HepG2 (cell line): Measurements from ENCODE around the gene MAT2A. TPM values are rescaled to one million over a fixed set of nuclear protein-coding genes. Genes with fewer than 3 reads are reported as not detected.
"Not testable (repeated sequence)": the region's sequence is repeated elsewhere in the genome, so short reads cannot be mapped to it uniquely, and the experiment has no call there.

Source experiments
- ATAC-seq: fragments of 200-7000 bp; cut with Tn5 transposase; 3 replicates; pipeline ENCODE4 v1.9.1; 2020; ENCODE audit warnings: mild to moderate bottlenecking, moderate library complexity
- BruUV-seq: library from RNA; stranded (reverse); fragments of 400-500 nt; replicated peaks from 2 replicates; lab custom pipeline; 2021; lab: Mats Ljungman, UMichigan
- CTCF ChIA-PET: fragments of 300-600 bp; formaldehyde crosslinking; extraction: SDS; loops from one replicate; lab custom pipeline; 2021; ENCODE audit warnings: low total read pairs, inconsistent platforms, low intra/inter-chr PET ratio; lab: Yijun Ruan, JAX
- POLR2A ChIA-PET: fragments of 350-600 bp; sonication (Branson Sonifier 250); formaldehyde crosslinking; loops from one replicate; lab custom pipeline; 2020; ENCODE audit warnings: antibody characterized with exemption, inconsistent platforms; lab: Yijun Ruan, JAX
- DNase-seq: peaks from one replicate; pipeline ENCODE4 v3.0.0-alpha.2; 2015; ENCODE audit warnings: low spot score
- FAIRE-seq: peaks from 3 replicates; lab custom pipeline; 2011; peaks lifted over from hg19 to GRCh38; lab: Jason Lieb, UNC
- H2AFZ ChIP-seq: one replicate; pipeline ENCODE4 v1.6.1; 2011; ENCODE audit warnings: low read length, inconsistent platforms
- H3K27ac ChIP-seq: fragments of 300-600 bp; 3 replicates; pipeline ENCODE4 v1.8.0; 2011; ENCODE audit warnings: mixed run types, mild to moderate bottlenecking, mixed read lengths, low read length, inconsistent platforms; ENCODE audit not compliant: insufficient read depth; ENCODE audit errors: extremely low read length
- H3K27me3 ChIP-seq, 2 experiments: fragments of 200-600 bp in 1 of 2; 2 replicates in 1 of 2; 3 replicates in 1 of 2; pipeline versions ENCODE4 v1.6.0 to v1.8.0; 2011; ENCODE audit warnings: low read length in 2 of 2, mild to moderate bottlenecking in 2 of 2, moderate library complexity in 2 of 2, inconsistent platforms in 1 of 2; ENCODE audit not compliant: insufficient read depth in 2 of 2, control insufficient read depth in 1 of 2
- H3K36me3 ChIP-seq, 2 experiments: fragments of 200-600 bp in 1 of 2; replicated peaks in 1 of 2; 2 replicates in 1 of 2; 3 replicates in 1 of 2; pipeline versions ENCODE4 v1.5.1 to v1.8.0; 2011; ENCODE audit warnings: low read length in 2 of 2, inconsistent platforms in 1 of 2; ENCODE audit not compliant: insufficient read depth in 2 of 2, control insufficient read depth in 1 of 2
- H3K4me1 ChIP-seq: 2 replicates; pipeline ENCODE4 v1.5.1; 2012; ENCODE audit warnings: low read length, inconsistent platforms; ENCODE audit not compliant: insufficient read depth
- H3K4me2 ChIP-seq: 2 replicates; pipeline ENCODE4 v1.6.0; 2011; ENCODE audit warnings: low read depth, low read length, inconsistent platforms
- H3K4me3 ChIP-seq, 3 experiments: fragments of 200-600 bp in 1 of 3; sonication (generic), shearing (Covaris generic) in 1 of 3; replicated peaks in 1 of 3; 2 replicates each; pipeline ENCODE4 v1.5.1; 2011 to 2016; ENCODE audit warnings: low read length in 3 of 3, inconsistent platforms in 2 of 3, low read depth in 2 of 3, mild to moderate bottlenecking in 2 of 3, control low read depth in 1 of 3, mixed read lengths in 1 of 3; ENCODE audit not compliant: insufficient read depth in 1 of 3
- H3K79me2 ChIP-seq: one replicate; pipeline ENCODE4 v1.6.1; 2011; ENCODE audit warnings: low read length, inconsistent platforms; ENCODE audit not compliant: insufficient read depth
- H3K9ac ChIP-seq: 2 replicates; pipeline ENCODE4 v1.6.0; 2011; ENCODE audit warnings: mild to moderate bottlenecking, low read depth, low read length, inconsistent platforms; ENCODE audit not compliant: insufficient read depth
- H3K9me3 ChIP-seq: 2 replicates; pipeline ENCODE4 v1.5.1; 2012; ENCODE audit warnings: mild to moderate bottlenecking, low read length
- H4K20me1 ChIP-seq: 2 replicates; pipeline ENCODE4 v1.6.0; 2011; ENCODE audit warnings: inconsistent platforms, mild to moderate bottlenecking, low read length, moderate library complexity; ENCODE audit not compliant: insufficient read depth
- FOSL2 ChIP-seq: sonication (generic); formaldehyde crosslinking; IDR thresholded peaks from 2 replicates; pipeline ENCODE4 v1.4.0; 2020; ENCODE audit warnings: missing genetic modification reagents
- RARA ChIP-seq: IDR thresholded peaks from 2 replicates; pipeline ENCODE4 v1.6.1; 2016; ENCODE audit warnings: missing genetic modification reagents, missing compliant biosample characterization
- SAP130 ChIP-seq: IDR thresholded peaks from 2 replicates; pipeline ENCODE4 v1.6.1; 2016; ENCODE audit warnings: low read depth
- SOX5 ChIP-seq: IDR thresholded peaks from 2 replicates; pipeline ENCODE4 v1.6.1; 2016; ENCODE audit warnings: borderline replicate concordance
- TBX3 ChIP-seq: fragments of 450-650 bp; IDR thresholded peaks from 2 replicates; pipeline ENCODE4 v1.6.1; 2017; ENCODE audit warnings: antibody characterized with exemption, mild to moderate bottlenecking, inconsistent platforms, borderline replicate concordance
- TEAD3 ChIP-seq: optimal IDR thresholded peaks from 2 replicates; pipeline ENCODE3; 2016; ENCODE audit warnings: borderline replicate concordance
- ZBTB38 ChIP-seq: sonication (generic); formaldehyde crosslinking; IDR thresholded peaks from 2 replicates; pipeline ENCODE4 v1.5.1; 2020; ENCODE audit warnings: mild to moderate bottlenecking, missing genetic modification reagents
- WGBS: methylation state at CpG from one replicate; pipeline ENCODE4 v1.1.6; 2017; ENCODE audit warnings: low lambda C conversion rate; 5-methylcytosine and 5-hydroxymethylcytosine counted together
- in situ Hi-C: cut with HindIII; loops from 2 replicates; pipeline ENCODE4 v1.10.0; 2017; ENCODE audit warnings: low pct_unique_long_range_greater_than_20kb; ENCODE audit not compliant: extremely low pct_ligation_motif_present
- intact Hi-C: fragments of 100-400 bp; cut with micrococcal nuclease; formaldehyde crosslinking; loops from one replicate; pipeline ENCODE4 v1.10.0; 2022; ENCODE audit not compliant: unreplicated experiment
- polyA plus RNA-seq, 8 experiments: library from polyadenylated mRNA; depleted of rRNA in 3 of 8; stranded (reverse) in 7 of 8; unstranded in 1 of 8; fragments of >200 nt; fragmentation: Illumina TruSeq in 4 of 8; extraction: Trizol in 4 of 8; gene quantifications; 2 replicates each; pipeline versions ENCODE4 v1.2.1 to v1.2.3, GENCODE V29; 2011 to 2016; ENCODE audit warnings: low read depth in 4 of 8, missing spikeins in 1 of 8, mixed read lengths in 1 of 8; ENCODE audit not compliant: insufficient read depth in 1 of 8
- total RNA-seq, 5 experiments: library from RNA; depleted of rRNA; stranded (reverse); fragments of >200 nt; fragmentation: Illumina TruSeq; extraction: Trizol; gene quantifications; 2 replicates each; pipeline ENCODE4 v1.2.3, GENCODE V29; 2016; ENCODE audit warnings: low read depth in 1 of 5
- TF ChIP-seq, protein P1 (sequence below): sonication (generic); formaldehyde crosslinking; IDR thresholded peaks from 2 replicates; pipeline ENCODE4 v1.4.0; 2020; ENCODE audit warnings: missing genetic modification reagents
- TF ChIP-seq, protein P2 (sequence below): sonication (generic); formaldehyde crosslinking; IDR thresholded peaks from 2 replicates; pipeline ENCODE4 v1.5.0; 2020; ENCODE audit warnings: missing genetic modification reagents
- TF ChIP-seq, protein P3 (sequence below): IDR thresholded peaks from 2 replicates; pipeline ENCODE4 v1.4.0; 2020; ENCODE audit warnings: mild to moderate bottlenecking, missing genetic modification reagents
- TF ChIP-seq, protein P4 (sequence below): sonication (generic); formaldehyde crosslinking; IDR thresholded peaks from 2 replicates; pipeline ENCODE4 v1.8.0; 2022; ENCODE audit warnings: missing genetic modification reagents, mild to moderate bottlenecking, moderate library complexity, borderline replicate concordance

Gene MAT2A
- total and polyA plus RNA-seq, 2 of the 13 experiments (the other 11 are each of a cell fraction or from before 2014, with no cell fraction given): 155 to 331 TPM

DNA sequence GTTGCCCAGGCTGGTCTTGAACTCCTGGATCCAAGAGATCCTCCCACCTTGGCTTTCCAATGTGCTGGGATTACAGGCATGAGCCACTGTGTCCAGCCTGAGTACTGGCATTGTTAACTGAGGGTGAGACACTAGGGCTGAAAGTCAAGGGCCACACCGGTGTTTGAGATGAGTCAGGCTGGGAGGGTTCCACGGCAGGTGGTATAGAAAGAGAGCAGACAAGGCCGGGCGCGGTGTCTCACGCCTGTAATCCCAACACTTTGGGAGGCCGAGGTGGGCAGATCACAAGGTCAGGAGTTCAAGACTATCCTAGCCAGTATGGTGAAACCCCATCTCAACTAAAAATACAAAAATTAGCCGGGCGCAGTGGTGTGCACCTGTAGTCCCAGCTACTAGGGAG, 53.3 kb downstream of the MAT2A start:
- TF ChIP-seq ZBTB38 (CRISPR knock-in tag) (peak; percentile 46; the same call in 1 of the 2 replicates), RARA (CRISPR knock-in tag) (peak; percentile 56), SAP130 (CRISPR knock-in tag) (0 out of 2 replicates have a peak, but pooled peaks have one; percentile 22), SOX5 (CRISPR knock-in tag) (peak; percentile 13; the same call in 1 of the 2 replicates), TEAD3 (CRISPR knock-in tag) (peak; percentile 13), TBX3 (0 out of 2 replicates have a peak, but pooled peaks have one; percentile 15), FOSL2 (CRISPR knock-in tag) (peak; percentile 75)
- TF ChIP-seq, protein P1, sequence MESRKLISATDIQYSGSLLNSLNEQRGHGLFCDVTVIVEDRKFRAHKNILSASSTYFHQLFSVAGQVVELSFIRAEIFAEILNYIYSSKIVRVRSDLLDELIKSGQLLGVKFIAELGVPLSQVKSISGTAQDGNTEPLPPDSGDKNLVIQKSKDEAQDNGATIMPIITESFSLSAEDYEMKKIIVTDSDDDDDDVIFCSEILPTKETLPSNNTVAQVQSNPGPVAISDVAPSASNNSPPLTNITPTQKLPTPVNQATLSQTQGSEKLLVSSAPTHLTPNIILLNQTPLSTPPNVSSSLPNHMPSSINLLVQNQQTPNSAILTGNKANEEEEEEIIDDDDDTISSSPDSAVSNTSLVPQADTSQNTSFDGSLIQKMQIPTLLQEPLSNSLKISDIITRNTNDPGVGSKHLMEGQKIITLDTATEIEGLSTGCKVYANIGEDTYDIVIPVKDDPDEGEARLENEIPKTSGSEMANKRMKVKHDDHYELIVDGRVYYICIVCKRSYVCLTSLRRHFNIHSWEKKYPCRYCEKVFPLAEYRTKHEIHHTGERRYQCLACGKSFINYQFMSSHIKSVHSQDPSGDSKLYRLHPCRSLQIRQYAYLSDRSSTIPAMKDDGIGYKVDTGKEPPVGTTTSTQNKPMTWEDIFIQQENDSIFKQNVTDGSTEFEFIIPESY (CRISPR knock-in tag): peak; percentile 93
- TF ChIP-seq, protein P2, sequence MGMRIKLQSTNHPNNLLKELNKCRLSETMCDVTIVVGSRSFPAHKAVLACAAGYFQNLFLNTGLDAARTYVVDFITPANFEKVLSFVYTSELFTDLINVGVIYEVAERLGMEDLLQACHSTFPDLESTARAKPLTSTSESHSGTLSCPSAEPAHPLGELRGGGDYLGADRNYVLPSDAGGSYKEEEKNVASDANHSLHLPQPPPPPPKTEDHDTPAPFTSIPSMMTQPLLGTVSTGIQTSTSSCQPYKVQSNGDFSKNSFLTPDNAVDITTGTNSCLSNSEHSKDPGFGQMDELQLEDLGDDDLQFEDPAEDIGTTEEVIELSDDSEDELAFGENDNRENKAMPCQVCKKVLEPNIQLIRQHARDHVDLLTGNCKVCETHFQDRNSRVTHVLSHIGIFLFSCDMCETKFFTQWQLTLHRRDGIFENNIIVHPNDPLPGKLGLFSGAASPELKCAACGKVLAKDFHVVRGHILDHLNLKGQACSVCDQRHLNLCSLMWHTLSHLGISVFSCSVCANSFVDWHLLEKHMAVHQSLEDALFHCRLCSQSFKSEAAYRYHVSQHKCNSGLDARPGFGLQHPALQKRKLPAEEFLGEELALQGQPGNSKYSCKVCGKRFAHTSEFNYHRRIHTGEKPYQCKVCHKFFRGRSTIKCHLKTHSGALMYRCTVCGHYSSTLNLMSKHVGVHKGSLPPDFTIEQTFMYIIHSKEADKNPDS (CRISPR knock-in tag): 0 out of 2 replicates have a peak, but pooled peaks have one; percentile 7
- TF ChIP-seq, protein P3, sequence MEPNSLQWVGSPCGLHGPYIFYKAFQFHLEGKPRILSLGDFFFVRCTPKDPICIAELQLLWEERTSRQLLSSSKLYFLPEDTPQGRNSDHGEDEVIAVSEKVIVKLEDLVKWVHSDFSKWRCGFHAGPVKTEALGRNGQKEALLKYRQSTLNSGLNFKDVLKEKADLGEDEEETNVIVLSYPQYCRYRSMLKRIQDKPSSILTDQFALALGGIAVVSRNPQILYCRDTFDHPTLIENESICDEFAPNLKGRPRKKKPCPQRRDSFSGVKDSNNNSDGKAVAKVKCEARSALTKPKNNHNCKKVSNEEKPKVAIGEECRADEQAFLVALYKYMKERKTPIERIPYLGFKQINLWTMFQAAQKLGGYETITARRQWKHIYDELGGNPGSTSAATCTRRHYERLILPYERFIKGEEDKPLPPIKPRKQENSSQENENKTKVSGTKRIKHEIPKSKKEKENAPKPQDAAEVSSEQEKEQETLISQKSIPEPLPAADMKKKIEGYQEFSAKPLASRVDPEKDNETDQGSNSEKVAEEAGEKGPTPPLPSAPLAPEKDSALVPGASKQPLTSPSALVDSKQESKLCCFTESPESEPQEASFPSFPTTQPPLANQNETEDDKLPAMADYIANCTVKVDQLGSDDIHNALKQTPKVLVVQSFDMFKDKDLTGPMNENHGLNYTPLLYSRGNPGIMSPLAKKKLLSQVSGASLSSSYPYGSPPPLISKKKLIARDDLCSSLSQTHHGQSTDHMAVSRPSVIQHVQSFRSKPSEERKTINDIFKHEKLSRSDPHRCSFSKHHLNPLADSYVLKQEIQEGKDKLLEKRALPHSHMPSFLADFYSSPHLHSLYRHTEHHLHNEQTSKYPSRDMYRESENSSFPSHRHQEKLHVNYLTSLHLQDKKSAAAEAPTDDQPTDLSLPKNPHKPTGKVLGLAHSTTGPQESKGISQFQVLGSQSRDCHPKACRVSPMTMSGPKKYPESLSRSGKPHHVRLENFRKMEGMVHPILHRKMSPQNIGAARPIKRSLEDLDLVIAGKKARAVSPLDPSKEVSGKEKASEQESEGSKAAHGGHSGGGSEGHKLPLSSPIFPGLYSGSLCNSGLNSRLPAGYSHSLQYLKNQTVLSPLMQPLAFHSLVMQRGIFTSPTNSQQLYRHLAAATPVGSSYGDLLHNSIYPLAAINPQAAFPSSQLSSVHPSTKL (CRISPR knock-in tag): 0 out of 2 replicates have a peak, but pooled peaks have one; percentile 10
- TF ChIP-seq, protein P4, sequence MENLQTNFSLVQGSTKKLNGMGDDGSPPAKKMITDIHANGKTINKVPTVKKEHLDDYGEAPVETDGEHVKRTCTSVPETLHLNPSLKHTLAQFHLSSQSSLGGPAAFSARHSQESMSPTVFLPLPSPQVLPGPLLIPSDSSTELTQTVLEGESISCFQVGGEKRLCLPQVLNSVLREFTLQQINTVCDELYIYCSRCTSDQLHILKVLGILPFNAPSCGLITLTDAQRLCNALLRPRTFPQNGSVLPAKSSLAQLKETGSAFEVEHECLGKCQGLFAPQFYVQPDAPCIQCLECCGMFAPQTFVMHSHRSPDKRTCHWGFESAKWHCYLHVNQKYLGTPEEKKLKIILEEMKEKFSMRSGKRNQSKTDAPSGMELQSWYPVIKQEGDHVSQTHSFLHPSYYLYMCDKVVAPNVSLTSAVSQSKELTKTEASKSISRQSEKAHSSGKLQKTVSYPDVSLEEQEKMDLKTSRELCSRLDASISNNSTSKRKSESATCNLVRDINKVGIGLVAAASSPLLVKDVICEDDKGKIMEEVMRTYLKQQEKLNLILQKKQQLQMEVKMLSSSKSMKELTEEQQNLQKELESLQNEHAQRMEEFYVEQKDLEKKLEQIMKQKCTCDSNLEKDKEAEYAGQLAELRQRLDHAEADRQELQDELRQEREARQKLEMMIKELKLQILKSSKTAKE (CRISPR knock-in tag): peak; percentile 24; the same call in 1 of the 2 replicates
- BruUV-seq, H3K9ac ChIP-seq, CTCF ChIA-PET, H3K9me3 ChIP-seq, H3K4me2 ChIP-seq, FAIRE-seq, in situ Hi-C loops, H3K4me3 ChIP-seq, H4K20me1 ChIP-seq, ATAC-seq, intact Hi-C loops, H3K27me3 ChIP-seq, H3K27ac ChIP-seq, H2AFZ ChIP-seq, H3K36me3 ChIP-seq: not testable (repeated sequence)
- Histone ChIP-seq H3K4me1 (peaks cover 86% of the 10 kb centered on the region), H3K79me2 (peaks cover 18% of the 10 kb centered on the region)
- peak; percentile 41 for DNase-seq
- 64% methylated on average over 9 of the region's 9 CpGs for WGBS
- POLR2A ChIA-PET: interaction anchor here (1.6 to 25.9 kb wide), 5 partner anchors 13 to 268 kb away, joined by 4 to 795 read pairs (median 116); partner anchors contain the start of genes C2orf68, GGCX, MAT2A and RNF181
